Measurements from ENCODE around the gene PRSS38. TPM values are rescaled to one million over a fixed set of nuclear protein-coding genes. Genes with fewer than 3 reads are reported as not detected.

Gene PRSS38
- total and polyA plus RNA-seq, 11 donors: not detected

DNA sequence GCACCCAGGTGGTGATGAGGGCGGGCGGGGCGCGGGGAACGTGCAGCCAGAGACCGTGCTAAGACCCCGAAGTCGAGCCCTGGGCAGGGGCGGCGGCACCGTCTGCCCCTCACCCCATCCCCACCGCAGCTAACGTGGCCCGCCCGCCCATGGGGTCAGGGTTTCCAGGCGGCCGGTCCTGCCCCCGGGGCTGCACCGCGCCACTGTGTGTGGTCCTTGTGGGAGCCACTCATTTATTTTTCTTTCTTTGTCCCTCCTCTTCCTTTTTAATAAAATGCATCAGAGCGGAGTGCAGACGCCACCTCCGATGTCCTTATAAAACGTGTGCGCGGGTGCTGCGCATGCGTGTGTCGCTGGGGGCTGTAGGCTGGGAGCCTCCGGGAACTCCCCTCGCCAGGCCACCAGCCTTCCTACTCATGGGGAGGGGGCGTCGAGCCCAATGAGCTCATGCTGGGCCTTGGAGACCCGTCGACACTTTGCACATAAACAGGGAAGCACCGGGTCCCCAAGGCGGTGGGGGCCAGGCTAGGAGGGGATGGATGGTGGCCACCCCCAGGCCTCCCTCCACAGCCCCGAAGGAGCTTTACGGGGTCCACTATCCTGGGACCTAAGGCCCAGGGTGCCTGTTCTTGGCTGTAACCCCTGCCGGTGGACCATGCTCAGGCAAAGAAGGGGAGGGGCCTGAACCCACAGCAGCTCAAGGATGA is 72.4 kb downstream of the PRSS38 start:
- Histone ChIP-seq H3K36me3 (no peaks in the 10 kb centered on the region), H3K27me3 (peaks cover 0 to 5% (median 0%) of the 10 kb centered on the region in 9 donors), H3K27ac (peak overlapping the region; percentile 60 to 94 (median 90)), H3K9me3 (no peaks in the 10 kb centered on the region), H3K4me1 (peaks cover 0 to 32% (median 19%) of the 10 kb centered on the region in 12 donors), H3K4me3 (peak overlapping the region; percentile 21 to 67 (median 55))
- ATAC-seq (peak; percentile 59 to 79 (median 76)), DNase-seq (peak; percentile 63 to 87 (median 77))
- 27 to 34% (median 30%) methylated on average over 28 to 40 of the region's 40 CpGs for WGBS, 4 donors
- TF ChIP-seq, protein P1, sequence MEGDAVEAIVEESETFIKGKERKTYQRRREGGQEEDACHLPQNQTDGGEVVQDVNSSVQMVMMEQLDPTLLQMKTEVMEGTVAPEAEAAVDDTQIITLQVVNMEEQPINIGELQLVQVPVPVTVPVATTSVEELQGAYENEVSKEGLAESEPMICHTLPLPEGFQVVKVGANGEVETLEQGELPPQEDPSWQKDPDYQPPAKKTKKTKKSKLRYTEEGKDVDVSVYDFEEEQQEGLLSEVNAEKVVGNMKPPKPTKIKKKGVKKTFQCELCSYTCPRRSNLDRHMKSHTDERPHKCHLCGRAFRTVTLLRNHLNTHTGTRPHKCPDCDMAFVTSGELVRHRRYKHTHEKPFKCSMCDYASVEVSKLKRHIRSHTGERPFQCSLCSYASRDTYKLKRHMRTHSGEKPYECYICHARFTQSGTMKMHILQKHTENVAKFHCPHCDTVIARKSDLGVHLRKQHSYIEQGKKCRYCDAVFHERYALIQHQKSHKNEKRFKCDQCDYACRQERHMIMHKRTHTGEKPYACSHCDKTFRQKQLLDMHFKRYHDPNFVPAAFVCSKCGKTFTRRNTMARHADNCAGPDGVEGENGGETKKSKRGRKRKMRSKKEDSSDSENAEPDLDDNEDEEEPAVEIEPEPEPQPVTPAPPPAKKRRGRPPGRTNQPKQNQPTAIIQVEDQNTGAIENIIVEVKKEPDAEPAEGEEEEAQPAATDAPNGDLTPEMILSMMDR (IDR thresholded peaks at IDR 0.05): no peak
- TF ChIP-seq POLR2A (IDR thresholded peaks at IDR 0.05): peak in 1 of 2 donors; percentile 39
- intact Hi-C loops (cut with DNase I): loop anchor here in 1 of 10 donors (2.0 kb wide), 1 partner anchor 47 kb away; no protein-coding TSS in a partner anchor

DNA sequence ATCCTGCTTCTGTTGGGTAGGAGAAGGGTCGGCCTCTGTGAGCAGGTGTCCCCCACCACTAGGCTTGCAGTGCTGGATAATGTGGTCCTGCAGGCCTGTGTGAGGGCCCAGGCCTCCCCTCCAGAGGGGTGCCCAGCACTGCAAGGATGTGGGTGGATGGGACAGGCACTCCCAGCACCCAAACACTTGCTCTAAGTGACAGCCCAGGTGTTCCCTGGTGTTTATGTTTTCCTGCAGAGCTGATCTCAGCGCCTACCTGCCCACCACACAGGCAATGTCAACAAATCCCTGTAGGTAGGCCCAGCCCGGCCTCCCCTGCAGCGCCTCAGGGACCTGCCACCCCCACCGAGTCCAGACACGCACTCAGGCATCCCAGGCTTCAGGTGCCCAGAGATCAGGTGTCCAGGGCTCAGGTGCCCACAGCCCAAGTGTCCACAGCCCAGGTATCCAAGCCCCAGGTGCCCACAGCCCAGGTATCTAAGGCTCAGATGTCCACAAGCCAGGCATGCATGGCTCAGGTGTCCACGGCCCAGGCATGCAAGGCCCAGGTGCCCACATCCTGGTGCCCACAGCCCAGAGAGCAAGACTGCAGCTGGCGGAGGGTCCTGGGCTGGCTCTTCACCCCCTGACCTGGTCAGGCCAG is 73.0 kb downstream of the PRSS38 start:
- peak overlapping the region in 10 of 12 donors; percentile 60 to 94 (median 92) for H3K27ac ChIP-seq
- H3K4me1 ChIP-seq: peaks cover 0 to 32% (median 19%) of the 10 kb centered on the region in 12 donors
- no peak overlapping the region for H3K4me3 ChIP-seq
- no peak for TF ChIP-seq POLR2A (IDR thresholded peaks at IDR 0.05)
- TF ChIP-seq, protein P1 (IDR thresholded peaks at IDR 0.05): no peak
- no peaks in the 10 kb centered on the region for H3K36me3 ChIP-seq
- no peak for ATAC-seq
- peak in 1 of 5 donors; percentile 21 for DNase-seq
- peaks cover 0 to 5% (median 0%) of the 10 kb centered on the region in 9 donors for H3K27me3 ChIP-seq
- H3K9me3 ChIP-seq: no peaks in the 10 kb centered on the region
- intact Hi-C loops (cut with DNase I): loop anchor here in 1 of 10 donors (2.0 kb wide), 1 partner anchor 46 kb away; no protein-coding TSS in a partner anchor
- 94 to 95% (median 95%) methylated on average over 7 to 8 of the region's 8 CpGs for WGBS, 4 donors

DNA sequence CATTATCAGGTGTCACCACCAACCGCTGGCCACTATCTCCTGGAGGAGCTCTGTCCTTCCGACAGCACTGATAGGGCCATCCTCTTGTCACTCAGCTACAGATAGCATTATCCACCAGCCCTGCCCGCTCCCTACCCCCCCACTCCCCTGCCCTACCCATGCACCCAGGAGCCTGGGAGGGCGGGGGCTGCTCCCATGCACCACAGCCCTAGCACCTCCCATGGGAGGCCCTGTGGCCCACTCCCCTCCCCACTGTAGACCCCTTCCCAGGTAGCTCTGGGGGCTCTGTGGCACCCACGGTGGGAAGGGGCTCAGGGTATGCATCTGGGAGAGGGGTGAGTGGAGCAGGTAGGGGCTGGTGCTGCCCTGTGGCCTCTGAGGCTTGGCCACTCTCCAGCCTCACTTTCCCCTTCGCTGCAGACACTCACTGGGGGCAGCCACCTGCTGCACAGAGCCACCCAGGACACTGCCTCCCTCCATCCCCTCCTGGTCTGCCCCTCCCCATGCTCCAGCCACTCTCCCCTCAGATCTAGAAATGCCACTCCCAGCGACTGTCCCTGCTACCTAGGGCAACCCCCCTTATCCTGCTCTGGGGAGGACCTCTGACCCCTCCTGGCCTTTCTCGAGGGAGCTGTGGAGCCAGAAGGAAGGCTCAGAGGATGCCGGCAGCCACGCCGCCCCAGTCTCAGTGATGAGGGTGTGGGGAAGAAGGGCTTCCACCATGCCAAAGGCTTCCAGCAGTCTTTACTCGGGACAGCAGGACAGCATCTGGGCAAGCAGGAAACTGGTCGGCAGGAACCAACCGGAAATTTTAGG is 73.8 kb downstream of the PRSS38 start:
- H3K4me1 ChIP-seq: peaks cover 0 to 32% (median 19%) of the 10 kb centered on the region in 12 donors
- DNase-seq (peak in 3 of 5 donors; percentile 5 to 51 (median 19)), ATAC-seq (no peak)
- intact Hi-C loops (cut with DNase I): loop anchor here in 1 of 10 donors (2.0 kb wide), 1 partner anchor 46 kb away; no protein-coding TSS in a partner anchor
- H3K27ac ChIP-seq: peak overlapping the region in 1 of 12 donors; percentile 94
- peaks cover 0 to 5% (median 0%) of the 10 kb centered on the region in 9 donors for H3K27me3 ChIP-seq
- no peaks in the 10 kb centered on the region for H3K9me3 ChIP-seq
- TF ChIP-seq, protein P1 (IDR thresholded peaks at IDR 0.05): no peak
- TF ChIP-seq POLR2A (IDR thresholded peaks at IDR 0.05): no peak
- H3K36me3 ChIP-seq: no peaks in the 10 kb centered on the region
- H3K4me3 ChIP-seq: no peak overlapping the region
- WGBS, 4 donors: 50 to 58% (median 53%) methylated on average over 10 to 14 of the region's 14 CpGs
